ENCODE measurements around the gene CSRNP3. TPM values are rescaled to one million over a fixed set of nuclear protein-coding genes. Genes with fewer than 3 reads are reported as not detected.

CSRNP3 gene
- total RNA-seq, 4 donors from 2014 or later, result 0.12 to 1.5 (median 0.93) TPM

GRCh38 chr2:165594231-165594934 lies 124.9 kb downstream of the CSRNP3 start:
- TF ChIP-seq CTCF (IDR thresholded peaks at IDR 0.05), result no peak
- ATAC-seq (ENCODE audit: low FRiP score) (no peak), DNase-seq (ENCODE audit: low spot score) (no peak)

- DNase-seq (ENCODE audit: low spot score), result no peak
- TF ChIP-seq CTCF (IDR thresholded peaks at IDR 0.05), result no peak
- no peak for ATAC-seq (ENCODE audit: low FRiP score)
These were observed 125.4 kb downstream of the CSRNP3 start for GRCh38 chr2:165594935-165595255.

- DNase-seq (ENCODE audit: low spot score) (no peak), ATAC-seq (ENCODE audit: low FRiP score) (no peak)
- TF ChIP-seq CTCF (IDR thresholded peaks at IDR 0.05), result no peak
These were observed 127.3 kb downstream of the CSRNP3 start for GRCh38 chr2:165596788-165597187.

- no peak for DNase-seq (ENCODE audit: low spot score)
- no peak for ATAC-seq (ENCODE audit: low FRiP score)
These were observed 131.8 kb downstream of the CSRNP3 start for GRCh38 chr2:165601065-165601830.

GRCh38 chr2:165601928-165602521 lies 132.5 kb downstream of the CSRNP3 start:
- DNase-seq (ENCODE audit: low spot score), result no peak
- no peak for TF ChIP-seq CTCF (IDR thresholded peaks at IDR 0.05)
- ATAC-seq (ENCODE audit: low FRiP score), result no peak

More at GRCh38 chr2:165601065-165601830, 131.8 kb downstream of the CSRNP3 start:
- TF ChIP-seq CTCF (IDR thresholded peaks at IDR 0.05), result no peak

GRCh38 chr2:165609672-165610071 lies 140.2 kb downstream of the CSRNP3 start:
- ATAC-seq (ENCODE audit: low FRiP score), result no peak
- TF ChIP-seq CTCF (IDR thresholded peaks at IDR 0.05), result no peak
- no peak for DNase-seq (ENCODE audit: low spot score)
